Mammary epithelial cell (primary cell): ENCODE results near the gene ECHDC1.

Experiments used
- EZH2 ChIP-seq: IDR thresholded peaks from 2 replicates; pipeline ENCODE4 v1.6.1; 2012; ENCODE audit warnings: low read length, inconsistent platforms, borderline replicate concordance
- TF ChIP-seq, protein P1 (sequence below), 2 donors: IDR thresholded peaks in 1 of 2; conservative IDR thresholded peaks in 1 of 2; 2 replicates each; pipeline ENCODE4 v1.5.1; 2011 to 2012; ENCODE audit warnings: inconsistent platforms in 2 of 2, low read length in 2 of 2, mild to moderate bottlenecking in 2 of 2, control low read depth in 1 of 2, low read depth in 1 of 2; ENCODE audit not compliant: insufficient read depth in 1 of 2; ENCODE audit errors: extremely low read depth in 1 of 2

DNA sequence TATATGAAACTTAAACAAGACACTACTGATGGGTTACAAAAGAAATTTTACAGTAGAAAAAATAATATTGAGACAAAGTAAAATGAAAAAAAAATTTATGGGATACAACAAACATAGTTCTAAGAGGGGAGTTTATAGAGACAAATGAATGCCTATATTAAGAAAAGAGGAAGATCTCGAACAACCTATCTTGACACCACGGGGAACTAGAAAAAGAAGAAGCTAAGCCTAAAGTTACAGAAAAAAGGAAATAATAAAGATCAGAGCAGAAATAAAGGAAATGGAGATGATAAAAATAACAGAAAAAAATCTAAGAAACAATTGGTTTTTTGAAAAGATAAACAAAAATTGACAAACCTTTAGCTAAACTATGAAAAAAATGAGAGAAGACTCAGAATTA lies 9.1 kb upstream of the ECHDC1 start:
- TF ChIP-seq, protein P1, sequence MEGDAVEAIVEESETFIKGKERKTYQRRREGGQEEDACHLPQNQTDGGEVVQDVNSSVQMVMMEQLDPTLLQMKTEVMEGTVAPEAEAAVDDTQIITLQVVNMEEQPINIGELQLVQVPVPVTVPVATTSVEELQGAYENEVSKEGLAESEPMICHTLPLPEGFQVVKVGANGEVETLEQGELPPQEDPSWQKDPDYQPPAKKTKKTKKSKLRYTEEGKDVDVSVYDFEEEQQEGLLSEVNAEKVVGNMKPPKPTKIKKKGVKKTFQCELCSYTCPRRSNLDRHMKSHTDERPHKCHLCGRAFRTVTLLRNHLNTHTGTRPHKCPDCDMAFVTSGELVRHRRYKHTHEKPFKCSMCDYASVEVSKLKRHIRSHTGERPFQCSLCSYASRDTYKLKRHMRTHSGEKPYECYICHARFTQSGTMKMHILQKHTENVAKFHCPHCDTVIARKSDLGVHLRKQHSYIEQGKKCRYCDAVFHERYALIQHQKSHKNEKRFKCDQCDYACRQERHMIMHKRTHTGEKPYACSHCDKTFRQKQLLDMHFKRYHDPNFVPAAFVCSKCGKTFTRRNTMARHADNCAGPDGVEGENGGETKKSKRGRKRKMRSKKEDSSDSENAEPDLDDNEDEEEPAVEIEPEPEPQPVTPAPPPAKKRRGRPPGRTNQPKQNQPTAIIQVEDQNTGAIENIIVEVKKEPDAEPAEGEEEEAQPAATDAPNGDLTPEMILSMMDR (conservative IDR thresholded peaks at IDR 0.05 in 1 of 2, IDR thresholded peaks at IDR 0.05 in 1 of 2; ENCODE audit: extremely low read depth in 1 of 2, insufficient read depth in 1 of 2, low read depth in 1 of 2, low read length in 2 of 2), result no peak
- no peak for TF ChIP-seq EZH2
